HG03342 (cell line): Measurements from ENCODE around the gene PCED1B.
"Not testable (repeated sequence)": the region's sequence is repeated elsewhere in the genome, so short reads cannot be mapped to it uniquely, and the experiment has no call there.

Experiments
- ATAC-seq: cut with Tn5 transposase; IDR thresholded peaks from one replicate; pipeline ENCODE4 v1.9.1; 2021; ENCODE audit warnings: mild to moderate bottlenecking, moderate library complexity; ENCODE audit not compliant: unreplicated experiment

PCED1B gene, protein sequence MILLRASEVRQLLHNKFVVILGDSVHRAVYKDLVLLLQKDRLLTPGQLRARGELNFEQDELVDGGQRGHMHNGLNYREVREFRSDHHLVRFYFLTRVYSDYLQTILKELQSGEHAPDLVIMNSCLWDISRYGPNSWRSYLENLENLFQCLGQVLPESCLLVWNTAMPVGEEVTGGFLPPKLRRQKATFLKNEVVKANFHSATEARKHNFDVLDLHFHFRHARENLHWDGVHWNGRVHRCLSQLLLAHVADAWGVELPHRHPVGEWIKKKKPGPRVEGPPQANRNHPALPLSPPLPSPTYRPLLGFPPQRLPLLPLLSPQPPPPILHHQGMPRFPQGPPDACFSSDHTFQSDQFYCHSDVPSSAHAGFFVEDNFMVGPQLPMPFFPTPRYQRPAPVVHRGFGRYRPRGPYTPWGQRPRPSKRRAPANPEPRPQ

DNA sequence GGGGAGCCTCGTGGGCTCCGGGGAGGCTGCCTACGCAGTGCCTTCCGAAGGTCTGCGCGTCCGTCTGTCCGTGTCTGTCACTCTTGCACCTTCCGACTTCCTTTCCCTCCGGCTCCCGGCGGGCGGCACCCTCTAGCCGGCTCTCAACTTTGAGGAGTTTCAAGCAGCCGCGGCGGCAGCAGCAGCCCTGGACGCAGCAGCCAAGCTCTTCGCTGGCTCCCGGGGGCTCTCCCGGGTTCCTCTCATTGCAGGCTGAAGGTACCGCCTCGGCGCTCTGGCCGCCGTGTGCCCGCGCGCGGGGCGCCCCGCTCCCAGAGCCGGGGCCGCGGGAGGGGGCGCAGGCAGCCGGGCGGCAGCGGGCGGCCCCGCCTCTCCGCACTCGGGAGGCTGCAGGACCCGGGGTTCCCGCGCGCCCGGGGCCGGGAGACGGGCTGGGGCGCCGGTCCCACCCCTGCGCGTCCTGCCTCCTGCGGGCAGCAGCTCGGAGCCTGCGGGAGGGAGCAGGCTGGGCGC is at the start of gene PCED1B, which contains the start of gene AMIGO2:
PCED1B (plus strand) TSS at position 154 of the 513 bp plus-strand sequence. CDS start 155,443 bp downstream, outside the sequence.
AMIGO2 (minus strand) TSS at position 492 of the 513 bp plus-strand sequence. CDS start 957 bp downstream, outside the sequence.
- peak; percentile 66 for ATAC-seq

GRCh38 chr12:47029903-47030302 is 49.5 kb upstream of the PCED1B start:
- ATAC-seq: no peak

- ATAC-seq: no peak
Observed at GRCh38 chr12:47032644-47033043, 46.8 kb upstream of the PCED1B start.

GRCh38 chr12:47033081-47033480 is 46.3 kb upstream of the PCED1B start:
- no peak for ATAC-seq

GRCh38 chr12:47033789-47034555 is 45.4 kb upstream of the PCED1B start:
- ATAC-seq: no peak

GRCh38 chr12:47034661-47035060 is 44.8 kb upstream of the PCED1B start:
- no peak for ATAC-seq

DNA sequence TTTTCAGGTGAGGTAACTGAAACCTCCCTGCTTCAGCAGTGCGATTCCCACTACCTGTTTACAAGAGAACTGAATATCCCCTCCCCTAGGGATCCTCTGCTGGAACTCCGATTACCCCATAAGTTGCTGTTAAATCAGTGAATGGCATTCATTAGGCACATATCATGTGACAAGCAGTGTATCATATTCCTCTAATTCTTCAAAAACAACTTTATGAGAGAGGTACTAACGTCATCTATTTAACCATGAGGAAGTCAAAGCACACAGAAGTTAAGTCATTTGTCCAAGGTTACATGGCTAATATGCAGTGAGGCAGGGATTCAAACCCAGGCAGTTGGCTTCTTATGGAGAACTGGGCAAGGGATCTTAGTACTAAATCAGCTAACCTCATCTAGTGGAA is 43.9 kb upstream of the PCED1B start:
- ATAC-seq: no peak

DNA sequence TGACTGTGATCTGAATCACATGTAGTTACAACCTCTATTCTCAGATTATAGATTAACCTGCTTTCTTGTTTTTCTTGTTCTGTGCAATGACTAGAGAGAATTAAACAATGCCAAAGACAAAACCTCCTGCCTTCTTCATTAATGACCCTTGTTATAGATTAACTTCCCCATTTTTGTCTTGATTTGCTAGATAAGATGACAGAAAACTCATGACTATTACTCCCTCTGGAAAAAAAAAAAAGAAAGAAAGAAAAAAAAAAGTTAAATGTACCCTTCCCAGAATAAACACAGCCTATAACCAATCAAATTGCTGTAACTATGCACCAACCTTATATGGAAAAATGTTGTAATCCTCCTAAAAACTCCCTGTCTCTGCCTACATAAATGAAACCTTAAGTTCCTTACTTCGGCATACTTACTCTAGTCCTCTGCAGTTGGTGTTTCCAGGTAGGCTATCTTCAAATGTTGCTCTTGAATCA is 41.1 kb upstream of the PCED1B start:
- no peak for ATAC-seq

- no peak for ATAC-seq
Observed at GRCh38 chr12:47039079-47039478, 40.3 kb upstream of the PCED1B start.

- ATAC-seq: no peak
Observed at GRCh38 chr12:47039756-47040155, 39.7 kb upstream of the PCED1B start.

DNA sequence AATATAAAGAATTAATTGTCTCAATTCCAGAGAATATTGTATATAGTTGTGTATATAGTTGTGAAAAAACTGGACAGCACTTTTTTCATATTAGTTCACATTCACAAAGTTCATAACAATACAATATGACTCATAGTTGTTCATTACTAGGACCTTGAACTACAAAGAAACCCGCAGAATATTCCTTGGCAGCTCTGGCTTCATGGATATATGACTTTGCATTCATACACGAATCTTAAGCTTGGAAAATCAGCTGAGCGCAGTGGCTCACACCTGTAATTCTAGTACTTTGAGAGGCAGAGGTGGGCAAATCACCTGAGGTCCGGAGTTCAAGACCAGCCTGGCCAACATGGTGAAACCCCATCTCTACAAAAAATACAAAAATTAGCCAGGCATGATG is 38.1 kb upstream of the PCED1B start:
- ATAC-seq: no peak

DNA sequence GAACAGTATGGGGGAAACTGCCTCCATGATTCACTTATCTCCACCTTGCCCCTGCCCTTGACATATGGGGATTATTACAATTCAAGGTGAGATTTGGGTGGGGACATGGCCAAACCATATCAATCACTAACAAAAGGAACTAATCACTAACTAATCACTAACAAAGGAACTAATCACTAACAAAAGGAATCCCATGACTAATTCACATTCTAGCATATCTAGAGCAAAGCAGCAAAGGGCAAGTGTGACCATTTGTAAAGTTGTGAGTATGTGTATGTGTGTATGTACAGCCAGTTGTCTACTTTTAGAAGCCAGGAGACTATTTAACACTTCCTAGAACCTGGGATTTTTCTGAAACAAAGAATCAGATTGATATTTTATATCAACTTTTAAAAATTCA is 30.9 kb upstream of the PCED1B start:
- ATAC-seq: no peak

DNA sequence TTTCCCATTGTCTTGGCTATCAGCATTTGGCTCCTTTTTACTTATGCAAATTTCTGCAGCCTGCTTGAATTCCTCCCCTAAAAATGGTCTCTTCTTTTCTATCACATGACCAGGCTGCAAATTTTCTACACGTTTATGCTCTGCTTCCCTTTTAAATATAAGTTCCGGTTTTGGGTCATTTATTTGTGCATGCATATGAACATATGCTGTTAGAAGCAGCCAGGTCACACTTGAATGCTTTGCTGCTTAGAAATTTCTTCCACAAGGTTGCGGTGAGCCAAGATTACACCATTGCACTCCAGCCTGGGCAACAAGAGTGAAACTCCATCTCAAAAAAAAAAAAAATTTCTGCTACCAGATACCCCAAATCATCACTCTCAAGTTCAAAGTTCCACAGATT is 28.1 kb upstream of the PCED1B start:
- ATAC-seq: not testable (repeated sequence)

DNA sequence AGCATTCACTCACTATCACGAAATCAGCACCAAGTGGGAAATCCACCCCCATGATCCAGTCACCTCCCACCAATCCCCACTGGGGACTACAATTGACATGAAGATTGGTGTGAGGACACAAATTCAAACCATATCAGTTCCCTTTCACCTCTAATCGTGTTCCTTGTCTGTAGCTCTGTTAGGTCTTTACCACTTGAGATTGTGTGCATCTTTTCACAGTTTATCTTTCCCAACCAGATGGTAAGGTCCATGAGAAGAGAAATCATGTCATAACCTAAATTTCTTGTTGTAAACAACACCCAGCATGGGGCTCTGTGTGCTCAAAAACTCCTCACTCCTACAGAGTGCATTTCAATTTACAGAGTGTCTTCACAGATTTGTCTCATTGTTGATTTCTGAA is 27.1 kb upstream of the PCED1B start:
- ATAC-seq: no peak

- no peak for ATAC-seq
Observed at GRCh38 chr12:47053961-47054360, 25.5 kb upstream of the PCED1B start.

DNA sequence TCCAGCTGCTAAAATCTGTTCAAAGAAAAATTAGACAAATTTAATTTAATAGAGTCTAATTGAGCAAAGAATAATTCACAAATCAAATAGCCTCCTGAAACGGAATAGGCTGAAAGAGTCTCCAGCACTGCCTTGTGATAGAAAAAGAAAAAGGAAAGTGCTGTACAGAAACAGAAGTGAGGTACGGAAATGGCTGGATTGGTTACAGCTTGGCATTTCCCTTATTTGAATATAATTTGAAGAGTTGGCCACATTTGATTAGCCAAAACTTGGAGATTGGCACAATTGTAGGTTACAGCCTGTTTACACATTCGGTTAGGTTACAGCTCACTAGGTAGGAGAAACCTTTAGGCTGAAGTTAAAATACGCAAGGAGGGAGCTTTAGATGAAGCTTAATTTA is 24.8 kb upstream of the PCED1B start:
- ATAC-seq: no peak

DNA sequence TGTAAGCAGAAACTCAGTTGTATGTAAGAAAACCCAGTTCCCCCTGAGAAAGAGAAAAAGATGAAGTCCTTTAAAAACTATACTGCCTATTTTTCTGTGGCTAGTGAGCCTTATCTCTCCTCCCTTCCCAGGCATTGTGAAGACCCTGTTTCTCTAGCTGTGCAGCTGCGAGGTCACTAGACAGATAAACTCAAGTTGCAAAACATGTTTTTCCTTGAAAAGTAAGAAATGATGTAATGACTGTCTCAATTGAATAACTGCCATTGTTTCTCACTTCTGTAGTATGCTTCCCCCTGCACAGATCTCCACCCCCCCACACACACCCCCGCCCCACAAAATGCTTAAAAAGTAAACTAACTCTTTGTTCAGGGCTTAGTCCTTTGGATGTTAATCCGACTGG is 23.6 kb upstream of the PCED1B start:
- ATAC-seq: not testable (repeated sequence)

- not testable (repeated sequence) for ATAC-seq
Observed at GRCh38 chr12:47056944-47057343, 22.5 kb upstream of the PCED1B start.

GRCh38 chr12:47058640-47059039 is 20.8 kb upstream of the PCED1B start:
- not testable (repeated sequence) for ATAC-seq

DNA sequence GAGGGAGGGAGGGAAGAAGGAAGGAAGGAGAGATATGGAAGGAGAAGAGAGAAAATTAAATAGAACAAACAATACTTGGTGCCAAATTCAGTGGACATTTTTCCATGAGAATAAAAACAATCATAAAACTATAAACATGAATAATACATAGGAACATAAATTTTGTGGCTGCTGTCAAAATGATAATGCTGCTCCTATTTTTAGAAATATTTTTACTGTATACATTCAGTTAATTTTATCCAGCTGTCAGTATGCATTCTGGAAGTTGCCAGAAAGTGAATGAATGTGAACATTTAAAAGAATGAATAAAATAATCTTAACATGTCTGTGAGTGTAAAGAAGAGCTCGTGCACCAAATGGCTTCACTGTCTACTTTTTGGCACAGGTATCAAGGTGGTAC is 13.9 kb upstream of the PCED1B start:
- ATAC-seq: no peak

DNA sequence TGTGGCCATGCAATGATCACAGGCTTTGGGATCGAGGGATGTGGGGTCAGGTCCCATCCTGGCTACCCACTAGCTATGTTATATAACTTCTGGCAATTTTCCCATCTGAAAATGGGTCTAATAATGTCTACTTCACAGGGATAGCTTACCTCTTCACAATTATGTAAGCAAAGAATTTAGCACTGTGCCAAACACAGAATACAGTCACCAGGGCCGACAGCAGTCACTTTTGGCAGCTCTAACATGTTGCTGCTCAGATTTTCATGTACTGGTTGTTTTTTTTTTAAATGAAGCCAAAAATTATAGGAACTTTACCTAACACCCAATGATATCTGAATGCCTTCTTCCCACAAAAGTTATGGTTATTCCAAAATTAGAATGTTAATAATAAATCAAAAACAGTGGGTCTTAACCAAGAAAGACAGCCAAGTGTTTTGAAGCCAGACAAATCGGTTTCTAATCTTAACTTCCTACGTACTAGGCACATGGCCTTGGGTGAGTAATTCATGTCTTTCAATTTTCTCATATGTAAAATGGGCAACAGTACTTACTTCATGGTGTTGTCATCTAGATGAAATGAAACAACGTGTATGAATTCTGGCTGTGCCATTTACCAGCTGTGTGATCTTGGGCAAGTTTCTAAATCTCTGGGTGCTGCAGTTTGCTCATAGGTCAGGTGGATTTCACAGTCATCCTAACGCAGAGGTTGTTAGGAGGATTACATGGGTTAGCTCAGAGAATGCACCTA is 13.0 kb upstream of the PCED1B start:
- ATAC-seq: no peak
